Suprapubic skin (tissue), 4 donors: ENCODE results near the gene CAMK1.

Experiments
- CTCF ChIP-seq, 2 donors: fragments of 200-600 bp in 1 of 2; fragments of 450-650 bp in 1 of 2; sonication (generic) in 1 of 2; IDR thresholded peaks; one replicate each; pipeline ENCODE4 v1.5.1; 2016 to 2019; ENCODE audit warnings: antibody characterized with exemption in 2 of 2, mild to moderate bottlenecking in 1 of 2, moderate library complexity in 1 of 2
- POLR2A ChIP-seq, 2 donors: fragments of 450-650 bp; IDR thresholded peaks; one replicate each; pipeline ENCODE4 v1.6.1; 2017; ENCODE audit warnings: antibody characterized with exemption in 2 of 2, mild to moderate bottlenecking in 2 of 2, moderate library complexity in 2 of 2
- POLR2AphosphoS5 ChIP-seq, 3 donors: sonication (generic); formaldehyde crosslinking; IDR thresholded peaks; one replicate each; pipeline ENCODE4 v1.6.1; 2017; ENCODE audit warnings: antibody characterized with exemption in 3 of 3

GRCh38 chr3:9806688-9807589 lies 37.2 kb upstream of the CAMK1 start:
- TF ChIP-seq POLR2AphosphoS5 (IDR thresholded peaks at IDR 0.05), result no peak
- TF ChIP-seq CTCF (IDR thresholded peaks at IDR 0.05), result no peak
- no peak for TF ChIP-seq POLR2A (IDR thresholded peaks at IDR 0.05)
